ENCODE data around the gene ATP9B.

The ATP9B gene

GRCh38 chr18:79422783-79423165 lies 353.6 kb downstream of the ATP9B start:
- H3K27ac ChIP-seq (ENCODE audit: extremely low read depth, low read depth, low read length), result no peak overlapping the region
- H3K9me3 ChIP-seq (ENCODE audit: control insufficient read depth, insufficient read depth, low read depth, low read length), result no peaks in the 10 kb centered on the region
- TF ChIP-seq ZNF596 (tag by site-specific recombination; IDR thresholded peaks at IDR 0.05) (no peak), ZNF561 (tag by site-specific recombination; IDR thresholded peaks at IDR 0.05; ENCODE audit: borderline replicate concordance) (no peak), ZFP37 (tag by site-specific recombination; IDR thresholded peaks at IDR 0.05) (no peak), ZNF416 (tag by site-specific recombination; IDR thresholded peaks at IDR 0.05) (no peak), ZNF670 (tag by site-specific recombination; IDR thresholded peaks at IDR 0.05; ENCODE audit: low read depth) (no peak), KLF17 (tag by site-specific recombination; IDR thresholded peaks at IDR 0.05) (no peak), ZNF16 (tag by site-specific recombination; IDR thresholded peaks at IDR 0.05; ENCODE audit: low read depth) (no peak), ZNF768 (tag by site-specific recombination; IDR thresholded peaks at IDR 0.05) (no peak), ZSCAN4 (tag by site-specific recombination; IDR thresholded peaks at IDR 0.05) (no peak), ZFHX2 (tag by site-specific recombination; conservative IDR thresholded peaks at IDR 0.05) (no peak), ZBTB8A (tag by site-specific recombination; IDR thresholded peaks at IDR 0.05) (no peak), GLIS2 (tag by site-specific recombination; IDR thresholded peaks at IDR 0.05) (no peak), ZNF19 (tag by site-specific recombination; IDR thresholded peaks at IDR 0.05; ENCODE audit: low read depth) (no peak)
- CTCF ChIA-PET, result no interaction called here
- POLR2A ChIA-PET, result no interaction called here
- H3K4me1 ChIP-seq (ENCODE audit: control insufficient read depth, insufficient read depth, low read length), result no peaks in the 10 kb centered on the region
- H3K36me3 ChIP-seq (ENCODE audit: control insufficient read depth in 2 of 2, insufficient read depth in 1 of 2, low read length in 2 of 2), result peaks cover 4 to 22% of the 10 kb centered on the region in 2 experiments; a peak in 2 of 3 replicates
- no peak overlapping the region for H3K4me3 ChIP-seq (ENCODE audit: low read depth, low read length)

GRCh38 chr18:79423211-79424007 lies 354.2 kb downstream of the ATP9B start:
- Histone ChIP-seq H3K36me3 (ENCODE audit: control insufficient read depth in 2 of 2, insufficient read depth in 1 of 2, low read length in 2 of 2) (peaks cover 4 to 22% of the 10 kb centered on the region in 2 experiments; a peak in 2 of 3 replicates), H3K4me3 (ENCODE audit: low read depth, low read length) (no peak overlapping the region), H3K9me3 (ENCODE audit: control insufficient read depth, insufficient read depth, low read depth, low read length) (no peaks in the 10 kb centered on the region), H3K27ac (ENCODE audit: extremely low read depth, low read depth, low read length) (no peak overlapping the region), H3K4me1 (ENCODE audit: control insufficient read depth, insufficient read depth, low read length) (no peaks in the 10 kb centered on the region)
- POLR2A ChIA-PET, result no interaction called here
- CTCF ChIA-PET, result no interaction called here
- TF ChIP-seq YY1 (tag by site-specific recombination; IDR thresholded peaks at IDR 0.05), result no peak
- no peak for TF ChIP-seq ZNF423 (tag by site-specific recombination; IDR thresholded peaks at IDR 0.05)
- no peak for TF ChIP-seq ZNF843 (tag by site-specific recombination; IDR thresholded peaks at IDR 0.05)
- TF ChIP-seq KLF1 (tag by site-specific recombination; IDR thresholded peaks at IDR 0.05), result no peak
- TF ChIP-seq ZBTB17 (tag by site-specific recombination; IDR thresholded peaks at IDR 0.05), result no peak
- TF ChIP-seq ATF2 (tag by site-specific recombination; IDR thresholded peaks at IDR 0.05; ENCODE audit: low read depth), result no peak
- TF ChIP-seq, protein P1, sequence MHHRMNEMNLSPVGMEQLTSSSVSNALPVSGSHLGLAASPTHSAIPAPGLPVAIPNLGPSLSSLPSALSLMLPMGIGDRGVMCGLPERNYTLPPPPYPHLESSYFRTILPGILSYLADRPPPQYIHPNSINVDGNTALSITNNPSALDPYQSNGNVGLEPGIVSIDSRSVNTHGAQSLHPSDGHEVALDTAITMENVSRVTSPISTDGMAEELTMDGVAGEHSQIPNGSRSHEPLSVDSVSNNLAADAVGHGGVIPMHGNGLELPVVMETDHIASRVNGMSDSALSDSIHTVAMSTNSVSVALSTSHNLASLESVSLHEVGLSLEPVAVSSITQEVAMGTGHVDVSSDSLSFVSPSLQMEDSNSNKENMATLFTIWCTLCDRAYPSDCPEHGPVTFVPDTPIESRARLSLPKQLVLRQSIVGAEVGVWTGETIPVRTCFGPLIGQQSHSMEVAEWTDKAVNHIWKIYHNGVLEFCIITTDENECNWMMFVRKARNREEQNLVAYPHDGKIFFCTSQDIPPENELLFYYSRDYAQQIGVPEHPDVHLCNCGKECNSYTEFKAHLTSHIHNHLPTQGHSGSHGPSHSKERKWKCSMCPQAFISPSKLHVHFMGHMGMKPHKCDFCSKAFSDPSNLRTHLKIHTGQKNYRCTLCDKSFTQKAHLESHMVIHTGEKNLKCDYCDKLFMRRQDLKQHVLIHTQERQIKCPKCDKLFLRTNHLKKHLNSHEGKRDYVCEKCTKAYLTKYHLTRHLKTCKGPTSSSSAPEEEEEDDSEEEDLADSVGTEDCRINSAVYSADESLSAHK (tag by site-specific recombination; IDR thresholded peaks at IDR 0.05), result no peak
- no peak for TF ChIP-seq ZNF114 (tag by site-specific recombination; IDR thresholded peaks at IDR 0.05)
- no peak for TF ChIP-seq ZNF121 (tag by site-specific recombination; IDR thresholded peaks at IDR 0.05)
- TF ChIP-seq ZNF175 (tag by site-specific recombination; IDR thresholded peaks at IDR 0.05), result no peak
- TF ChIP-seq CTCF (tag by site-specific recombination; IDR thresholded peaks at IDR 0.05), result no peak
- TF ChIP-seq SP3 (tag by site-specific recombination; IDR thresholded peaks at IDR 0.05), result no peak
- TF ChIP-seq TRIM28 (IDR thresholded peaks at IDR 0.05; ENCODE audit: borderline replicate concordance, low read length), result no peak
- no peak for TF ChIP-seq BCL11B (tag by site-specific recombination; IDR thresholded peaks at IDR 0.05; ENCODE audit: low read depth)
- TF ChIP-seq ZNF571 (tag by site-specific recombination; IDR thresholded peaks at IDR 0.05), result no peak
- no peak for TF ChIP-seq RBAK (tag by site-specific recombination; IDR thresholded peaks at IDR 0.05)
- TF ChIP-seq ZNF626 (tag by site-specific recombination; IDR thresholded peaks at IDR 0.05), result no peak

Data from HEK293 (cell line).